Activated B cell treated with CpG ODN at 0.5 μM for 24 hours (primary cell): ENCODE measurements around the gene TMEM81. TPM values are rescaled to one million over a fixed set of nuclear protein-coding genes. Genes with fewer than 3 reads are reported as not detected.

Source experiments
- ATAC-seq: fragments of 200-7000 bp; cut with Tn5 transposase; one replicate; pipeline ENCODE4 v1.10.0; 2021; ENCODE audit warnings: low read depth, mild to moderate bottlenecking, moderate library complexity
- CTCF ChIA-PET: fragments of 350-600 bp; sonication (Branson Sonifier 250); formaldehyde crosslinking; loops from one replicate; lab custom pipeline; 2021; ENCODE audit warnings: antibody characterized with exemption; lab: Charles Lee
- POLR2A ChIA-PET: fragments of 350-600 bp; sonication (Branson Sonifier 250); formaldehyde crosslinking; loops from one replicate; lab custom pipeline; 2021; ENCODE audit warnings: antibody characterized with exemption; lab: Charles Lee
- DNase-seq: peaks from one replicate; pipeline ENCODE4 v3.0.0; 2022
- H3K27ac Mint-ChIP-seq: one replicate; pipeline ENCODE4 v1.8.0; 2020; ENCODE audit warnings: mixed read lengths
- H3K27me3 Mint-ChIP-seq: one replicate; pipeline ENCODE4 v1.8.0; 2021; ENCODE audit warnings: mixed read lengths
- H3K36me3 Mint-ChIP-seq: one replicate; pipeline ENCODE4 v1.8.0; 2021; ENCODE audit warnings: low read depth, mixed read lengths
- H3K4me1 Mint-ChIP-seq: one replicate; pipeline ENCODE4 v1.8.0; 2021; ENCODE audit warnings: mixed read lengths
- H3K4me3 Mint-ChIP-seq: one replicate; pipeline ENCODE4 v1.8.0; 2020; ENCODE audit warnings: mild to moderate bottlenecking, mixed read lengths
- H3K9me3 Mint-ChIP-seq: one replicate; pipeline ENCODE4 v1.8.0; 2020; ENCODE audit warnings: mixed read lengths
- intact Hi-C: fragments of 100-400 bp; cut with micrococcal nuclease; formaldehyde crosslinking; loops from one replicate; pipeline ENCODE4 v1.15.1; 2024
- total RNA-seq: library from RNA; stranded (reverse); gene quantifications from 2 replicates; pipeline ENCODE4 v1.2.3, GENCODE V29; 2022
- TF ChIP-seq, protein P1 (sequence below): fragments of 200-600 bp; IDR thresholded peaks from one replicate; pipeline ENCODE4 v1.8.0; 2022; ENCODE audit warnings: antibody characterized with exemption, mild to moderate bottlenecking

The TMEM81 gene, protein sequence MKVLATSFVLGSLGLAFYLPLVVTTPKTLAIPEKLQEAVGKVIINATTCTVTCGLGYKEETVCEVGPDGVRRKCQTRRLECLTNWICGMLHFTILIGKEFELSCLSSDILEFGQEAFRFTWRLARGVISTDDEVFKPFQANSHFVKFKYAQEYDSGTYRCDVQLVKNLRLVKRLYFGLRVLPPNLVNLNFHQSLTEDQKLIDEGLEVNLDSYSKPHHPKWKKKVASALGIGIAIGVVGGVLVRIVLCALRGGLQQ
- total RNA-seq = 3.3 and 3.5 TPM in 2 replicates

- Mint-ChIP-seq H3K4me1 (no peaks in the 10 kb centered on the region), H3K36me3 (peaks cover 66% of the 10 kb centered on the region), H3K27ac (no peak within 1 kb of the TSS), H3K9me3 (no peaks in the 10 kb centered on the region), H3K4me3 (no peak within 1 kb of the TSS), H3K27me3 (no peaks in the 10 kb centered on the region)
- ChIA-PET POLR2A (no interaction called here), CTCF (no interaction called here)
- no peak for ATAC-seq
- DNase-seq = no peak
- TF ChIP-seq, protein P1, sequence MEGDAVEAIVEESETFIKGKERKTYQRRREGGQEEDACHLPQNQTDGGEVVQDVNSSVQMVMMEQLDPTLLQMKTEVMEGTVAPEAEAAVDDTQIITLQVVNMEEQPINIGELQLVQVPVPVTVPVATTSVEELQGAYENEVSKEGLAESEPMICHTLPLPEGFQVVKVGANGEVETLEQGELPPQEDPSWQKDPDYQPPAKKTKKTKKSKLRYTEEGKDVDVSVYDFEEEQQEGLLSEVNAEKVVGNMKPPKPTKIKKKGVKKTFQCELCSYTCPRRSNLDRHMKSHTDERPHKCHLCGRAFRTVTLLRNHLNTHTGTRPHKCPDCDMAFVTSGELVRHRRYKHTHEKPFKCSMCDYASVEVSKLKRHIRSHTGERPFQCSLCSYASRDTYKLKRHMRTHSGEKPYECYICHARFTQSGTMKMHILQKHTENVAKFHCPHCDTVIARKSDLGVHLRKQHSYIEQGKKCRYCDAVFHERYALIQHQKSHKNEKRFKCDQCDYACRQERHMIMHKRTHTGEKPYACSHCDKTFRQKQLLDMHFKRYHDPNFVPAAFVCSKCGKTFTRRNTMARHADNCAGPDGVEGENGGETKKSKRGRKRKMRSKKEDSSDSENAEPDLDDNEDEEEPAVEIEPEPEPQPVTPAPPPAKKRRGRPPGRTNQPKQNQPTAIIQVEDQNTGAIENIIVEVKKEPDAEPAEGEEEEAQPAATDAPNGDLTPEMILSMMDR = no peak
- intact Hi-C loops = no loop called here
These were observed at the start of gene TMEM81 for GRCh38 chr1:205084360-205084759. Gene TMEM81 (minus strand): TSS chr1:205084460. CDS start chr1:205084320, 140 bp downstream.

DNA sequence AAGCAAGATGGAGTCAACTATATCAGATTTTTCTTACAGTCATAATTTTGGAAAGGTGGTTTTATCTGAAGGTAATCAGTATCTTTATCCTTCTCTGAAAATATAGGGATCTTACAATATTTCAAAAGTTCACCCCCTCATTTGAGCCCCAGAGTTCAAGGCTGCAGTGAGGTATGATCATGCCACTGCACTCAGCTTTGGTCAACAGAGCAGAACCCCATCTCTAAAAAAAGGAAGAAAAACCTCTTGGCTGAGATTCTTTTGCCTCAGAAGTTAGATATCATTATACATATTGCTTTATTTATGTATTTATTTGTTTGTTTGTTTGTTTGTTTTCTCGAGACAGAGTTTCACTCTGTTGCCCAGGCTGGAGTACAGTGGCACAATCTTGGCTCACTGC is 49.0 kb upstream of the TMEM81 start:
- POLR2A ChIA-PET = interaction anchor here (2.1 kb wide), 1 partner anchor 12 kb away, joined by 10 read pairs; the partner anchor contains the start of gene RBBP5
- DNase-seq (no peak), ATAC-seq (no peak)
- CTCF ChIA-PET = no interaction called here
- Mint-ChIP-seq H3K4me1 (peaks cover 16% of the 10 kb centered on the region), H3K9me3 (no peaks in the 10 kb centered on the region), H3K27me3 (no peaks in the 10 kb centered on the region), H3K27ac (no peak overlapping the region), H3K4me3 (no peak overlapping the region), H3K36me3 (no peaks in the 10 kb centered on the region)
- TF ChIP-seq, protein P1 = no peak
- intact Hi-C loops = no loop called here

- DNase-seq (no peak), ATAC-seq (no peak)
- TF ChIP-seq, protein P1 = no peak
- Mint-ChIP-seq H3K27ac (no peak overlapping the region), H3K4me1 (peaks cover 17% of the 10 kb centered on the region), H3K4me3 (no peak overlapping the region), H3K27me3 (no peaks in the 10 kb centered on the region), H3K36me3 (no peaks in the 10 kb centered on the region), H3K9me3 (no peaks in the 10 kb centered on the region)
- ChIA-PET POLR2A (no interaction called here), CTCF (interaction anchor here (1.0 kb wide), 1 partner anchor 12 kb away, joined by 3 read pairs; no protein-coding TSS in a partner anchor)
- intact Hi-C loops = loop anchor here (10.0 kb wide), 2 partner anchors 185 to 615 kb away; no protein-coding TSS in a partner anchor
These were observed 45.3 kb upstream of the TMEM81 start for GRCh38 chr1:205129447-205130029.

- no peak for ATAC-seq
- TF ChIP-seq, protein P1 = no peak
- POLR2A ChIA-PET = no interaction called here
- H3K9me3 Mint-ChIP-seq = no peaks in the 10 kb centered on the region
- H3K27me3 Mint-ChIP-seq = no peaks in the 10 kb centered on the region
- H3K4me3 Mint-ChIP-seq = no peak overlapping the region
- CTCF ChIA-PET = interaction anchor here (1.3 kb wide), 1 partner anchor 13 kb away, joined by 3 read pairs; no protein-coding TSS in a partner anchor
- peaks cover 16% of the 10 kb centered on the region for H3K4me1 Mint-ChIP-seq
- no peak for DNase-seq
- H3K36me3 Mint-ChIP-seq = no peaks in the 10 kb centered on the region
- no peak overlapping the region for H3K27ac Mint-ChIP-seq
- intact Hi-C loops = loop anchor here (10.0 kb wide), 2 partner anchors 187 to 617 kb away; no protein-coding TSS in a partner anchor
These were observed 43.8 kb upstream of the TMEM81 start for GRCh38 chr1:205128050-205128449.

- Mint-ChIP-seq H3K27ac (no peak overlapping the region), H3K4me1 (peaks cover 18% of the 10 kb centered on the region), H3K36me3 (no peaks in the 10 kb centered on the region), H3K27me3 (no peaks in the 10 kb centered on the region), H3K4me3 (no peak overlapping the region), H3K9me3 (no peaks in the 10 kb centered on the region)
- ATAC-seq (no peak), DNase-seq (no peak)
- ChIA-PET CTCF (interaction anchor here (1.3 kb wide), 1 partner anchor 13 kb away, joined by 3 read pairs; no protein-coding TSS in a partner anchor), POLR2A (no interaction called here)
- intact Hi-C loops = loop anchor here (10.0 kb wide), 2 partner anchors 187 to 617 kb away; no protein-coding TSS in a partner anchor
- TF ChIP-seq, protein P1 = no peak
These were observed 43.4 kb upstream of the TMEM81 start for GRCh38 chr1:205127646-205128045.
